GM23338 (cell line): ENCODE data around the gene BCR. TPM values are rescaled to one million over a fixed set of nuclear protein-coding genes. Genes with fewer than 3 reads are reported as not detected.

Source experiments
- ATAC-seq: fragments of 200-7000 bp; cut with Tn5 transposase; 3 replicates; pipeline ENCODE4 v1.9.1; 2020
- DNase-seq: peaks from one replicate; pipeline ENCODE4 v3.0.0-alpha.2; 2015; ENCODE audit warnings: low spot score
- H2AFZ ChIP-seq: fragments of 200-600 bp; sonication (generic); 2 replicates; pipeline ENCODE4 v1.8.0; 2016; ENCODE audit warnings: antibody characterized with exemption, mild to moderate bottlenecking, moderate library complexity
- H3F3A ChIP-seq: fragments of 200-600 bp; sonication (generic); replicated peaks from 2 replicates; pipeline ENCODE4 v1.8.0; 2017; ENCODE audit warnings: antibody characterized with exemption, mixed run types, low read depth
- H3K27ac ChIP-seq: fragments of 200-600 bp; sonication (generic); 2 replicates; pipeline ENCODE4 v1.6.1; 2016; ENCODE audit warnings: low read depth
- H3K27me3 ChIP-seq: fragments of 200-600 bp; sonication (generic); 2 replicates; pipeline ENCODE4 v1.8.0; 2016; ENCODE audit warnings: mild to moderate bottlenecking, mixed run types, moderate library complexity; ENCODE audit not compliant: insufficient read depth
- H3K36me3 ChIP-seq: fragments of 200-600 bp; sonication (generic); 2 replicates; pipeline ENCODE4 v1.8.0; 2016; ENCODE audit warnings: mild to moderate bottlenecking; ENCODE audit not compliant: insufficient read depth
- H3K4me1 ChIP-seq: fragments of 200-600 bp; sonication (generic); 2 replicates; pipeline ENCODE4 v1.8.0; 2016; ENCODE audit warnings: mild to moderate bottlenecking, moderate library complexity; ENCODE audit not compliant: insufficient read depth
- H3K4me2 ChIP-seq: fragments of 200-600 bp; sonication (generic); 2 replicates; pipeline ENCODE4 v1.7.1; 2017; ENCODE audit warnings: mixed run types
- H3K4me3 ChIP-seq: fragments of 200-600 bp; sonication (generic); 2 replicates; pipeline ENCODE4 v1.6.1; 2016; ENCODE audit warnings: mixed run types
- H3K79me2 ChIP-seq: fragments of 200-600 bp; sonication (generic); replicated peaks from 2 replicates; pipeline ENCODE4 v1.8.0; 2017; ENCODE audit warnings: mild to moderate bottlenecking; ENCODE audit not compliant: insufficient read depth
- H3K9me2 ChIP-seq: fragments of 200-600 bp; sonication (generic); 2 replicates; pipeline ENCODE4 v1.8.0; 2017; ENCODE audit not compliant: insufficient read depth
- H4K20me1 ChIP-seq: fragments of 200-600 bp; sonication (generic); replicated peaks from 2 replicates; pipeline ENCODE4 v1.8.0; 2017; ENCODE audit warnings: mild to moderate bottlenecking; ENCODE audit not compliant: insufficient read depth
- H3K27ac Mint-ChIP-seq: 2 replicates; pipeline ENCODE4 v1.8.0; 2020; ENCODE audit warnings: inconsistent platforms, mild to moderate bottlenecking, moderate library complexity, mixed read lengths
- H3K27me3 Mint-ChIP-seq: 3 replicates; pipeline ENCODE4 v1.8.0; 2022; ENCODE audit warnings: low read depth, mild to moderate bottlenecking, moderate library complexity, mixed read lengths, inconsistent platforms; ENCODE audit not compliant: insufficient read depth, poor library complexity
- H3K36me3 Mint-ChIP-seq: 3 replicates; pipeline ENCODE4 v1.8.0; 2021; ENCODE audit warnings: low read depth, mild to moderate bottlenecking, inconsistent platforms, moderate library complexity, mixed read lengths
- H3K4me1 Mint-ChIP-seq: 3 replicates; pipeline ENCODE4 v1.8.0; 2020; ENCODE audit warnings: mild to moderate bottlenecking, inconsistent platforms, mixed read lengths
- H3K4me3 Mint-ChIP-seq: 3 replicates; pipeline ENCODE4 v1.8.0; 2021; ENCODE audit warnings: moderate library complexity, mild to moderate bottlenecking, inconsistent platforms, mixed read lengths
- H3K9me3 Mint-ChIP-seq: 3 replicates; pipeline ENCODE4 v1.8.0; 2020; ENCODE audit warnings: moderate library complexity, mild to moderate bottlenecking, inconsistent platforms, mixed read lengths
- CREB1 ChIP-seq: fragments of 250-450 bp; sonication (Bioruptor Pico); IDR thresholded peaks from 2 replicates; pipeline ENCODE4 v1.5.0; 2020; ENCODE audit warnings: low read depth, mild to moderate bottlenecking, moderate library complexity
- ETS1 ChIP-seq: IDR thresholded peaks from 2 replicates; pipeline ENCODE4 v1.6.1; 2016; ENCODE audit warnings: antibody characterized with exemption
- EZH2phosphoT487 ChIP-seq: fragments of 200-600 bp; sonication (generic); IDR thresholded peaks from one replicate; pipeline ENCODE4 v1.8.1; 2018; ENCODE audit warnings: antibody characterized with exemption; ENCODE audit not compliant: unreplicated experiment
- NANOG ChIP-seq: IDR thresholded peaks from 2 replicates; pipeline ENCODE4 v1.6.1; 2016; ENCODE audit warnings: antibody characterized with exemption, borderline replicate concordance
- POLR2AphosphoS5 ChIP-seq: IDR thresholded peaks from 2 replicates; pipeline ENCODE4 v1.6.1; 2016; ENCODE audit warnings: antibody characterized with exemption, low read depth
- STAT1 ChIP-seq: IDR thresholded peaks from one replicate; pipeline ENCODE4 v1.6.1; 2016; ENCODE audit warnings: antibody characterized with exemption; ENCODE audit not compliant: unreplicated experiment
- ZNF114 ChIP-seq: fragments of 250-450 bp; sonication (Bioruptor Pico); IDR thresholded peaks from 2 replicates; pipeline ENCODE4 v1.5.0; 2020; ENCODE audit warnings: mild to moderate bottlenecking, moderate library complexity
- ZNF331 ChIP-seq: fragments of 250-450 bp; sonication (Bioruptor Pico); IDR thresholded peaks from 2 replicates; pipeline ENCODE4 v1.5.0; 2020; ENCODE audit warnings: low read depth, mild to moderate bottlenecking, moderate library complexity
- ZNF462 ChIP-seq: fragments of 250-450 bp; sonication (Bioruptor Pico); IDR thresholded peaks from 2 replicates; pipeline ENCODE4 v1.5.0; 2020; ENCODE audit warnings: mild to moderate bottlenecking, moderate library complexity
- polyA plus RNA-seq: library from polyadenylated mRNA; unstranded; fragments of >200 nt; fragmentation: Nextera tagmentation; extraction: Ambion mirVana; gene quantifications from 2 replicates; pipeline ENCODE4 v1.2.1, GENCODE V29; 2016
- total RNA-seq: library from RNA; depleted of rRNA; stranded (reverse); fragments of >200 nt; shearing (Covaris generic); gene quantifications from 2 replicates; pipeline ENCODE4 v1.2.3, GENCODE V29; 2014
- TF ChIP-seq, protein P1 (sequence below): IDR thresholded peaks from one replicate; pipeline ENCODE4 v1.6.1; 2018; ENCODE audit warnings: antibody characterized with exemption; ENCODE audit not compliant: unreplicated experiment
- TF ChIP-seq, protein P2 (sequence below), 2 experiments: fragments of 200-600 bp in 1 of 2; sonication (generic) in 1 of 2; conservative IDR thresholded peaks; 2 replicates each; pipeline versions ENCODE4 v1.5.1 to v1.6.1; 2016 to 2017; ENCODE audit warnings: antibody characterized with exemption in 2 of 2, low read depth in 2 of 2, mild to moderate bottlenecking in 2 of 2, moderate library complexity in 1 of 2

Gene BCR
- total and polyA plus RNA-seq, 2 experiments from 2014 or later, result 17.7 to 121 TPM

DNA sequence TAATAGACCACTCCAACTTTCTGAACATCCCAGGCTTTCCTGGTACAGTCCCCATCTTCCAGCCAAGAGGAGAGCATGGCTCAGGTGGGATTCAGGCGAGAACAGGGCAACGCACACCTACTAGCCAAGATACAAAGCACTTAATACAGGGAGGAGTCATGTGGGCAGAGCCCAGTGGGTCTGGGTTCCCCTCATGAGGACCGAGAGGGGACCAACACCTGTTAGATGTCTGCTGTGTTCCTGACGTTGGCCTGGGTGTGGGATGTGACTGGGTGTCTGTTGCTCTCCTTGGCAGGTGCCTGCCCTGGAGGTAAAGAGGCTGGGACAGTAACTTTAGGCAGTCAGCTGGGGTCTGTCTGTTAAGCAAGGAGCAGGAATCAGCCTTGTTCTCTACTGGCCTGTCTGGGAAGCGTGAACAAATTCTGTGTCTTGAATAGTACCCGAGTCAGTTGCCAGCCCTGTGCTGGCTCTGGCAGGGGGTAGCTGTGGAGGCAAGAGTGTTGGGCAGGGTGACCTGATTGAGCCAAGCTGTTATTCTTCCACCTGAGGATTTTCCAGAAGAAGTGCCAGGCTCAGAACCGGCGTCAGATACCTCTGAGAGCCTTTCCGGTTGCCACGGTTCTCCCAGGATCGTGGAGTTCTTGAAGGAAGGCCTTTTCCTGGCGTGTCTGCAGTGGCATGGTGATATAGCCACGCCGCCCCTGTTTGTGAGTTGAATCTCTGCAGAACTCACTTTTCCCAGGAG is 56.3 kb downstream of the BCR start:
- Mint-ChIP-seq H3K4me3 (peak overlapping the region; percentile 24; the same call in 1 of the 3 replicates), H3K4me1 (peaks cover 81% of the 10 kb centered on the region), H3K9me3 (peaks cover 8% of the 10 kb centered on the region), H3K36me3 (peaks cover 30% of the 10 kb centered on the region), H3K27ac (peak overlapping the region; percentile 63; the same call in 1 of the 2 replicates), H3K27me3 (peaks cover 25% of the 10 kb centered on the region)
- H3K9me2 ChIP-seq, result no peaks in the 10 kb centered on the region
- peaks cover 92% of the 10 kb centered on the region for H3K79me2 ChIP-seq
- H2AFZ ChIP-seq, result no peak overlapping the region
- no peaks in the 10 kb centered on the region for H3K27me3 ChIP-seq
- no peak for ATAC-seq
- H3F3A ChIP-seq, result peaks cover 21% of the 10 kb centered on the region
- no peaks in the 10 kb centered on the region for H3K36me3 ChIP-seq
- H4K20me1 ChIP-seq, result peaks cover 28% of the 10 kb centered on the region
- no peak overlapping the region for H3K4me3 ChIP-seq
- H3K4me2 ChIP-seq, result peak overlapping the region; percentile 45; the same call in 1 of the 2 replicates
- peak overlapping the region; percentile 59; the same call in 1 of the 2 replicates for H3K27ac ChIP-seq
- TF ChIP-seq ZNF114 (CRISPR knock-in tag) (no peak), ETS1 (no peak), POLR2AphosphoS5 (no peak), EZH2phosphoT487 (no peak), ZNF462 (CRISPR knock-in tag) (no peak), ZNF331 (CRISPR knock-in tag) (no peak), CREB1 (CRISPR knock-in tag) (no peak), STAT1 (no peak), NANOG (no peak)
- TF ChIP-seq, protein P1, sequence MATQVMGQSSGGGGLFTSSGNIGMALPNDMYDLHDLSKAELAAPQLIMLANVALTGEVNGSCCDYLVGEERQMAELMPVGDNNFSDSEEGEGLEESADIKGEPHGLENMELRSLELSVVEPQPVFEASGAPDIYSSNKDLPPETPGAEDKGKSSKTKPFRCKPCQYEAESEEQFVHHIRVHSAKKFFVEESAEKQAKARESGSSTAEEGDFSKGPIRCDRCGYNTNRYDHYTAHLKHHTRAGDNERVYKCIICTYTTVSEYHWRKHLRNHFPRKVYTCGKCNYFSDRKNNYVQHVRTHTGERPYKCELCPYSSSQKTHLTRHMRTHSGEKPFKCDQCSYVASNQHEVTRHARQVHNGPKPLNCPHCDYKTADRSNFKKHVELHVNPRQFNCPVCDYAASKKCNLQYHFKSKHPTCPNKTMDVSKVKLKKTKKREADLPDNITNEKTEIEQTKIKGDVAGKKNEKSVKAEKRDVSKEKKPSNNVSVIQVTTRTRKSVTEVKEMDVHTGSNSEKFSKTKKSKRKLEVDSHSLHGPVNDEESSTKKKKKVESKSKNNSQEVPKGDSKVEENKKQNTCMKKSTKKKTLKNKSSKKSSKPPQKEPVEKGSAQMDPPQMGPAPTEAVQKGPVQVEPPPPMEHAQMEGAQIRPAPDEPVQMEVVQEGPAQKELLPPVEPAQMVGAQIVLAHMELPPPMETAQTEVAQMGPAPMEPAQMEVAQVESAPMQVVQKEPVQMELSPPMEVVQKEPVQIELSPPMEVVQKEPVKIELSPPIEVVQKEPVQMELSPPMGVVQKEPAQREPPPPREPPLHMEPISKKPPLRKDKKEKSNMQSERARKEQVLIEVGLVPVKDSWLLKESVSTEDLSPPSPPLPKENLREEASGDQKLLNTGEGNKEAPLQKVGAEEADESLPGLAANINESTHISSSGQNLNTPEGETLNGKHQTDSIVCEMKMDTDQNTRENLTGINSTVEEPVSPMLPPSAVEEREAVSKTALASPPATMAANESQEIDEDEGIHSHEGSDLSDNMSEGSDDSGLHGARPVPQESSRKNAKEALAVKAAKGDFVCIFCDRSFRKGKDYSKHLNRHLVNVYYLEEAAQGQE, result no peak
- TF ChIP-seq, protein P2, sequence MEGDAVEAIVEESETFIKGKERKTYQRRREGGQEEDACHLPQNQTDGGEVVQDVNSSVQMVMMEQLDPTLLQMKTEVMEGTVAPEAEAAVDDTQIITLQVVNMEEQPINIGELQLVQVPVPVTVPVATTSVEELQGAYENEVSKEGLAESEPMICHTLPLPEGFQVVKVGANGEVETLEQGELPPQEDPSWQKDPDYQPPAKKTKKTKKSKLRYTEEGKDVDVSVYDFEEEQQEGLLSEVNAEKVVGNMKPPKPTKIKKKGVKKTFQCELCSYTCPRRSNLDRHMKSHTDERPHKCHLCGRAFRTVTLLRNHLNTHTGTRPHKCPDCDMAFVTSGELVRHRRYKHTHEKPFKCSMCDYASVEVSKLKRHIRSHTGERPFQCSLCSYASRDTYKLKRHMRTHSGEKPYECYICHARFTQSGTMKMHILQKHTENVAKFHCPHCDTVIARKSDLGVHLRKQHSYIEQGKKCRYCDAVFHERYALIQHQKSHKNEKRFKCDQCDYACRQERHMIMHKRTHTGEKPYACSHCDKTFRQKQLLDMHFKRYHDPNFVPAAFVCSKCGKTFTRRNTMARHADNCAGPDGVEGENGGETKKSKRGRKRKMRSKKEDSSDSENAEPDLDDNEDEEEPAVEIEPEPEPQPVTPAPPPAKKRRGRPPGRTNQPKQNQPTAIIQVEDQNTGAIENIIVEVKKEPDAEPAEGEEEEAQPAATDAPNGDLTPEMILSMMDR (conservative IDR thresholded peaks at IDR 0.05; ENCODE audit: low read depth in 2 of 2), result no peak
- no peak for DNase-seq
- H3K4me1 ChIP-seq, result peaks cover 53% of the 10 kb centered on the region
